Measurements from ENCODE around the gene E4F1. TPM values are rescaled to one million over a fixed set of nuclear protein-coding genes. Genes with fewer than 3 reads are reported as not detected.

The E4F1 gene
- total RNA-seq, 1 donor from 2014 or later = 33.7 TPM

DNA sequence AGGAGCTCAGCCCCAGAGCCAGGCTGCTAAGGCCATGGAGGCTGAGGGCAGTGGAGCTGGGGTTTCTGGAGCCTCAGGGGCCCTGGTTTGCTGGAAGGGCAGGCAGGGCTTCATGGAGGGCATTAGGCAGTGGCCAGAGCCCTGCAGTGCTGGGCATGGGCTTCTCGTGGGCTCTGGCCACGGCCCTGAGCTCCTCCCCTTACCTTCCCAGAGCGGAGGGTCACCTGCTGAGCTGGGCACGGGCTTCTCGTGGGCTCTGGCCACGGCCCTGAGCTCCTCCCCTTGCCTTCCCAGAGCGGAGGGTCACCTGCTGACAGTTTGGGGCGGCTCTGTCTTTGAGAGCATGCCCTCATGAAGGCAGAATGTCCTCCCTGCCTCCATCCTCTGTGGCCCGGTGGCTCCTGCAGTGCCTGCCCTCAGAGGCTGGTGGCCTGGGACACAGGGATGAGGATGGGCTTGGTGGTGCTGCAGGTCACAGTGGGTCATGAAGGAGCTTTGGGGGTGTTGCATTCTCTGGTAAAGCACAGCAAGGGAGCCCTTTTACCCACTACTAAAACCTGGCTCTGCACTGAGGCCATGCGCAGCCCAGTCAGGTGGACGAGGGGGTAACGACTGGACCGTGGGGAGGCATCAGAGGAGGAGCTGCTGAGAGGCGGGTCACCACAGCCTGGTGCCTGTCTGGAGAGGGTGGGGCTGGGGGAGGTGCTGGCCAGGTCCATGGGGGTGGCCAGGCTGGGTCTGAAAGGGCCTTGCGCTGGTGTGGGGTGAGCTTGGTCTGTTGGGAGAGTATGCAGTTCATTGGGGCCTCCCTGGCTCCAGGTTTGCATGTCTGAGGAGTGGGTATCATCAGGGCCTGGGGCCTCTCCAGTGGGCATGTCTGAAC, 47.4 kb downstream of the E4F1 start:
- no peak overlapping the region for H3K4me3 ChIP-seq (ENCODE audit: low read depth, low read length)
- TF ChIP-seq, protein P1, sequence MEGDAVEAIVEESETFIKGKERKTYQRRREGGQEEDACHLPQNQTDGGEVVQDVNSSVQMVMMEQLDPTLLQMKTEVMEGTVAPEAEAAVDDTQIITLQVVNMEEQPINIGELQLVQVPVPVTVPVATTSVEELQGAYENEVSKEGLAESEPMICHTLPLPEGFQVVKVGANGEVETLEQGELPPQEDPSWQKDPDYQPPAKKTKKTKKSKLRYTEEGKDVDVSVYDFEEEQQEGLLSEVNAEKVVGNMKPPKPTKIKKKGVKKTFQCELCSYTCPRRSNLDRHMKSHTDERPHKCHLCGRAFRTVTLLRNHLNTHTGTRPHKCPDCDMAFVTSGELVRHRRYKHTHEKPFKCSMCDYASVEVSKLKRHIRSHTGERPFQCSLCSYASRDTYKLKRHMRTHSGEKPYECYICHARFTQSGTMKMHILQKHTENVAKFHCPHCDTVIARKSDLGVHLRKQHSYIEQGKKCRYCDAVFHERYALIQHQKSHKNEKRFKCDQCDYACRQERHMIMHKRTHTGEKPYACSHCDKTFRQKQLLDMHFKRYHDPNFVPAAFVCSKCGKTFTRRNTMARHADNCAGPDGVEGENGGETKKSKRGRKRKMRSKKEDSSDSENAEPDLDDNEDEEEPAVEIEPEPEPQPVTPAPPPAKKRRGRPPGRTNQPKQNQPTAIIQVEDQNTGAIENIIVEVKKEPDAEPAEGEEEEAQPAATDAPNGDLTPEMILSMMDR (conservative IDR thresholded peaks at IDR 0.05; ENCODE audit: low read depth, low read length) = no peak

GRCh38 chr16:2271848-2272461, 48.6 kb downstream of the E4F1 start:
- no peak overlapping the region for H3K4me3 ChIP-seq (ENCODE audit: low read depth, low read length)
- DNase-seq (ENCODE audit: low read depth) = no peak
- TF ChIP-seq, protein P1 (conservative IDR thresholded peaks at IDR 0.05; ENCODE audit: low read depth, low read length) = no peak

More for the DNA sequence above, 47.4 kb downstream of the E4F1 start:
- no peak for DNase-seq (ENCODE audit: low read depth)

DNA sequence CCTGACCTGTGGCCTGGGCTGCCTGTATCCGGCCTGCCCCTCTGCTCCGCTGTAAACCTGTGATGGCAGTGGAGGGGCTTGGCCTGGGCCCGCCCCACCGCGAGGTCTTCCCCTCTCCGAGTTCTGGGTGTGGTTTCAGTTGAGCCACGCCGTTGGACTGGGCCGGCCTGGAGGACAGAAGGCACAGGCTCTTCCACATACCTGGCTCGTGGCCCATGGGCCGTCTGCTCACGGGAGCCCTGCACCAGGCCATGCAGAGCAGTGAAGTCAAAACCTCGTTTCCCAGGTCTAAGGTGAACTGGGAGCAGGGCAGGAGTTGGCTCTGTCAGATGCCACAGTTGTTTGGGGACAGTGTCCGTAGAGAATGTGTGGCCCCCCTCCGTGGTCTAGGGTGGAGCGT, 50.1 kb downstream of the E4F1 start:
- no peak for DNase-seq (ENCODE audit: low read depth)
- TF ChIP-seq, protein P1 (conservative IDR thresholded peaks at IDR 0.05; ENCODE audit: low read depth, low read length) = no peak
- no peak overlapping the region for H3K4me3 ChIP-seq (ENCODE audit: low read depth, low read length)

- no peak overlapping the region for H3K4me3 ChIP-seq (ENCODE audit: low read depth, low read length)
- TF ChIP-seq, protein P1 (conservative IDR thresholded peaks at IDR 0.05; ENCODE audit: low read depth, low read length) = no peak
- DNase-seq (ENCODE audit: low read depth) = no peak
These were observed 50.5 kb downstream of the E4F1 start for GRCh38 chr16:2273931-2274330.

DNA sequence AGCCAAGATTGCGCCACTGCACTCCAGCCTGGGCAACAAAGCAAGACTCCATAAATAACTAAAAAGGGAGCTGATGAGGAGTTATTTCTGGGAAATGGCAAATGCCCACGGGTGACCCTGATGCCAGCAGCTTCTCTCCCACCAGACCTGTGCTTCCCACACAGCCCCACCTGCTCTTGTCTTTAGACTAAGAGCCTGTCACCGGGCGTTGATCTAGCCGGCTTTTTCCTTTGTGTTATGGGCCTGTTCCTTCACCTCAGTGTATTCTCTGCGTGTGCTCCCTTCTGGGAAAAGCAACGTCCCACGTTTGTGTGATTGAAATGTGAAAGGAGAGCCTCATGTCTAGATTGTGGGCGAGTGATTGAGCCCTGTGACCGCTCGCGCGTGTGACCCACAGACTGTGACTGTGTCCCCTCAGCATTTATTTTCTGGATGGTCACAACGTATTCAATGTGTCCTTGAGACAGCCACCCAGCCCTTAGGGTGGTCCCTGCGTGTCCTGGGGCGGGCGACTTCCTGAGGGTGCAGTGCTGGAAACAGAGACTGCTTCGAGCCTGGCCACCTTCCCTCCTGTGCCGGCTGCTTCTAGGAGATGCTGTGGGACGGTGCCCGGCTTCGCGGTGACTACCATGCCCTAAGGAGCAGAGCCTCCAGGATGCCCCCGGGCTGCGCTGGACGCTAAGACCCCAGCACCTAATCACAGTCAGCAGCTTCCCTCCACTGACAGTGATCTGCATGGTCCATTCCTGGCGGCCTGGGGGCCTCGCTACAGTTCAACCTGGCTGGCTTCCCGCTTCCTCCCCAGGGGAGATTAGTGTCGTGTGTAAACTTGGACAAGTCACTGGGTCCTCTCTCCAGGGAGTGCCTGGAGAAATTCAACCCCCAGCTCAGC, 52.3 kb downstream of the E4F1 start:
- DNase-seq (ENCODE audit: low read depth) = no peak
- no peak overlapping the region for H3K4me3 ChIP-seq (ENCODE audit: low read depth, low read length)
- TF ChIP-seq, protein P1 (conservative IDR thresholded peaks at IDR 0.05; ENCODE audit: low read depth, low read length) = no peak

DNA sequence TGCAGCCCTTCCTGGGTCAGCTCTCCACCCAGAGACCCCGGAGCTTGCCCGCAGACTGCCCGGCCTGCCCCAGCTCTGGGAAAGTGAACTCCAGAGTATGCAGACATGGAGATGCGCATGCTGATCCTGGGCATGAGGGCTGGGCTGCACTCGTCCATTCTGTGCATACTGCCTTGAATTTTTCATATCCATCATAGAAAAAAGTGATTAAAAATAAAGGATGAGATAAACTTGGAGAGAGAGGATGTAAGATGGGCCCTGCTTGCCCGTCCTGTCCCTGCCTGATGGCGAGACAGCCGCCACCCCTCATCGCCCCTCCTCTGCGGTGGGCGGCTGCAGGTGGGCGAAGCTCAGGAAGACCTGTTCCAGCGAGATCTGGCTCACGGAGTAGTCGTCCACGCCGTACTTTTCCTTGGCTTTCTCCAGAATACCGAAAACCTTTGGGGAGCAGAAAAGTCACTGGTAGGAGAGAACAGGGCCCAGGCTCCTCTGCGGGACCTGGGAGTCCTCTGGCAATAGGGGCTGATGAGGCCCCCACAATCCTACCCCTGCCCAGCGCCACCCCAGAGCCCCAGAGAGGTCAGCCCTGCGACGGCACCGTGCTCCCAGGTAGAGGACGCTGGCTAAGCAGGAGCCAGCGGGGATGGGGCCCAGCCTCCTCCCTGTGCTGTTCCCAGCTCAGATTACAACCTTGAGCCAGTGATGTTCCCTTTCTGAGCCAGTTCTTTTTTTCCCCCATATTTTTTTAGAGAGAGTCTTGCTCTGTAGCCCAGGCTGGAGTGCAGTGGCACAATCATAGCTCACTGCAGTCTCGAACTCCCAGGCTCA, 53.2 kb downstream of the E4F1 start:
- TF ChIP-seq, protein P1 (conservative IDR thresholded peaks at IDR 0.05; ENCODE audit: low read depth, low read length) = no peak
- no peak for DNase-seq (ENCODE audit: low read depth)
- no peak overlapping the region for H3K4me3 ChIP-seq (ENCODE audit: low read depth, low read length)

Data from epithelial cell of proximal tubule (primary cell).